Left renal cortex interstitium (tissue), 4 donors: ENCODE data around the gene SPATA13. TPM values are rescaled to one million over a fixed set of nuclear protein-coding genes. Genes with fewer than 3 reads are reported as not detected.
"Not testable (repeated sequence)": the region's sequence is repeated elsewhere in the genome, so short reads cannot be mapped to it uniquely, and the experiment has no call there.

ENCODE experiments used
- DNase-seq, 4 donors: peaks; one replicate each; pipeline ENCODE4 v3.0.0-alpha.2; 2013; ENCODE audit warnings: low read depth in 4 of 4, low spot score in 2 of 4, missing footprints in 1 of 4
- polyA plus RNA-seq, 4 donors: library from polyadenylated mRNA; unstranded; fragments of 120-200 nt; gene quantifications; one replicate each; pipeline ENCODE4 v1.2.1, GENCODE V29; 2013; ENCODE audit not compliant: insufficient read length in 4 of 4

SPATA13 gene
- polyA plus RNA-seq, 4 donors = 44.4 to 67.6 (median 56.7) TPM

GRCh38 chr13:24341439-24341838 is 180.9 kb downstream of the SPATA13 start:
- DNase-seq = no peak

- no peak for DNase-seq
Observed at GRCh38 chr13:24348385-24348784, 187.9 kb downstream of the SPATA13 start.

DNA sequence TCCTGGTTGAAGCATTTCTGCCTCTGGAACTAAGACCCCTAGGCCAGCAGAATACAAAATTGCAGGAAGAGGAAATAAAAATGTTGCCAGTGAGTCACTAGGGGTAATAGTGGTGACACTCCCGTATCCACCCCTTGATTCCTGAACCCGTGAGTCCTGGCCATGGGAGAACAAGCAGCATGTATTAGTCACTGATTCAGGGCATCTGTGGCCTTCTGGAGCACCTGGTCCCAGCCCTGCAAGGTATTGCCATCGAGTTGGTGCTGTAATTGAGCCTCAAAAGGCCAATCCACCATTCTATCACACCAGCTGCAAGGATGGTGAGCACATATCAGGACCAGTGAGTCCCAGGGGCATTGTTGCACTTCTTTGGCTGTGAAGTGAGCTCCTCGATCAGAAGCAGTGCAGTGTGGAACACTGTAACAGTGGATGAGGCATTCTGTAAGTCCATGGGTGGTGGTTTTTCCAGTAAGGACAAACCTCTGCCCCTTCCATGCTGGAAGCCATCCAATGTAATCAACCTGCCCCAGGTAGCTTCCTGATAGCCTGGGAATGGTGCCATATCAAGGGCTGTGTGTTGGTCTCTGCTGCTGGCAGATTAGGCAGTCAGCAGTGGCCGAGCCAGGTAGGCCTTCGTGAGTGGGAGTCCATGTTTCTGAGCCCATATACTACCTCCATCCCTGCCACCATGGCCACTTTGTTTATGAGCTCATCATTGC is 188.4 kb downstream of the SPATA13 start:
- DNase-seq = no peak

- not testable (repeated sequence) for DNase-seq
Observed at GRCh38 chr13:24349778-24350664, 189.5 kb downstream of the SPATA13 start.

DNA sequence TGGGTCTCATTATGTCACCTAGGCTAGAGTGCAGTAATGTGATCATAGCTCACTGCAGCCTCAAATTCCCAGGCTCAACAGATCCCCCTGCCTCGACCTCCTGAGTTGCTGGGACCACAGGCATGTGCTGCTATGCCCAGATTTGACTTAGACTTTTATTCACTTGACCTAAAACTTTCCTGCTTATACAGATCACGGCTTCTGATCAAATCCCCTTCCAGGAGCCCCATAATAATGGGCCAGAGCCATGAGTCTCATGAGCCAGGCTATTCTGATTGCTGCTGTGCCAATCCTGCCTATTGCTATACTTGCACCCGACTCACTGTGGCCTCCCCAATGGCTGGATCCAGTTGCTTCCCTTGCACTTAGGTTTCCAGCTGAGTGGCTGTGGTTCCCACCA is 190.9 kb downstream of the SPATA13 start:
- DNase-seq = no peak

- DNase-seq = no peak
Observed at GRCh38 chr13:24353736-24354135, 193.2 kb downstream of the SPATA13 start.

GRCh38 chr13:24355103-24355502 is 194.6 kb downstream of the SPATA13 start:
- DNase-seq = no peak

DNA sequence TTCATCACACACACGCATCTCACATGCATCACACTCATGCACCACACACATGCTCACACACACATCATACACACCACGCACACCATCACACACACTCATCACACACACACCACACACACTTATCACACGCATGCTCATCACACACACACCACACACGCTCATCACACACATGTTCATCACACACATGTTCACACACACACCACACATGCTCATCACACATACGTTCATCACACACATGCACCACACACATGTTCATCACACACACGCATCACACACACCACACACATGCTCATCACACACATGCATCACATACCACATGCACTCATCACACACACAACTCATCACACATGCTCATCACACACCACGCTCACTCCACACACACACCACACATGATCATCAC is 195.8 kb downstream of the SPATA13 start:
- DNase-seq = no peak

Other genes starting within 250 kb of the SPATA13 start
- under 1 TPM; 0.32 to 0.44 (median 0.41) TPM for gene C1QTNF9, start 148.9 kb downstream of the SPATA13 start, polyA plus RNA-seq